HL-60 (cell line): ENCODE measurements around the gene TOR1AIP1.

Experiments
- CTCF ChIP-seq: IDR thresholded peaks from one replicate; pipeline ENCODE4 v1.5.1; 2011; ENCODE audit warnings: low read length, control low read depth, inconsistent platforms; ENCODE audit not compliant: insufficient read depth
- POLR2AphosphoS5 ChIP-seq: IDR thresholded peaks from 2 replicates; pipeline ENCODE4 v1.6.1; 2012; ENCODE audit warnings: low read depth
- REST ChIP-seq: IDR thresholded peaks from 2 replicates; pipeline ENCODE4 v1.6.1; 2012; ENCODE audit warnings: low read depth; ENCODE audit not compliant: insufficient replicate concordance
- SPI1 ChIP-seq: IDR thresholded peaks from 2 replicates; pipeline ENCODE4 v1.6.1; 2012; ENCODE audit warnings: low read depth, mild to moderate bottlenecking, borderline replicate concordance

- TF ChIP-seq POLR2AphosphoS5 (no peak), CTCF (no peak), SPI1 (no peak), REST (no peak)
These were observed 1.1 kb downstream of the TOR1AIP1 start for GRCh38 chr1:179883040-179883744.
